HG03460 (cell line): ENCODE data around the gene CDK2AP2.
"Not testable (repeated sequence)": the region's sequence is repeated elsewhere in the genome, so short reads cannot be mapped to it uniquely, and the experiment has no call there.

ENCODE experiments used
- ATAC-seq: cut with Tn5 transposase; IDR thresholded peaks from one replicate; pipeline ENCODE4 v1.9.1; 2021; ENCODE audit not compliant: unreplicated experiment

The CDK2AP2 gene

GRCh38 chr11:67468056-67468455 is 39.9 kb downstream of the CDK2AP2 start:
- ATAC-seq: no peak

DNA sequence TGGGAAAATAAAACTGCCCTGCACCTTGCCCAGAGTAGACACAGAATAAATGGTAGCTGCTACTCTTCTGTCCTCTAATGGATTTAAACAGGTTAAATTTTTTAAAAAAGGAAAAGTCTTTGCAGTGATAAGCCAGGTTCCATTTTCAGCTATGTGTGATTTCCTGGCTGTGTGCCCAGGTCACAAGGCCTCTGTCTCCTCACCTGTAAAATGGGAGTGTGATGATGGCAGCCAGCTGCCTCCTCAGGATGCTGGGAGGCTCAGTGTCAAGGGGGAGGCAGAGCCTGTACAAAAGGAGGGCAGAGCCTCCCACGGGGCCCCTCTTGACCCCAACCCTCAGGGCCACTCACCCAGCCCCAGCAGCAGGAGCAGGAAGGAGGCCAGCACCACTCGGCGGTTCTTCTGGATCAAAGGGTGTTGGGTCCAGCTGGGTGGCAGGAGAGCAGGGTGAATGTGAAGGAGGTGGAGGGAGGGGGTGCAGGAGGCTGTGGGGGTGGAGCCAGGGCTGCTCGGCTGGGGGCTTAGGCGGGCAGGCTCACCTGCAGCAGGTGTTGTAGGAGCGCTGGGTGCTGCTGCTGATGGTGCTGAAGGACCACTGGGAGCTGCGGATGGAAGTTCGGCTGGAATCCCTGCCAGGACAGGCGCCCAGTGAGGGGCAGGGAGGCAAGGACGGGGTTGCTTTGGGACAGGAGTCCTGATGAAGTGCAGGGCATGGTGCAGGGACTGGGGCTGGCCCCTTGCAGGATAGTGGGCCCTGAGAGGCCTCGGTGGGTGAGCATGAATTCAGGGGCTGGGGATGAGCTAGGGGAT is 40.8 kb downstream of the CDK2AP2 start:
- no peak for ATAC-seq

DNA sequence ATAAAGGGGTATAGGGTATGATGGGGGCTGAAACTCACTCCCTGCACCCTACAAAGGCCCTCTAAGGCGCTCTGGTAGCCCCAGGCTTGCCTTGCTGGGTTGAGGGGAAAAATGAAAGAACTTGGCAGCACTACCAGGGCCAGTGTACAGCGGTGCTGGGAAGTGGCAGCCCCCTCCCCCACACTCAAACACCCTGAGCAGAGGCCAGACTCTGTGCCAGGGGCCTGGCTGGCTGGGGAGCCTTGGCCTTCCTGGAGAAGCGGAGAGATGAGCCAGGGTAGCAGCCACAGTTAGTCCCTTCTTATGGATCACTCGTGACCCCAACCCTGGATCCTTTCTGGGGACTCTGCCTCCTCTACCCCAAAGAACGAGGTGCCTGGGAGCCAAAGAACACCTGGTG is 41.6 kb downstream of the CDK2AP2 start:
- no peak for ATAC-seq

DNA sequence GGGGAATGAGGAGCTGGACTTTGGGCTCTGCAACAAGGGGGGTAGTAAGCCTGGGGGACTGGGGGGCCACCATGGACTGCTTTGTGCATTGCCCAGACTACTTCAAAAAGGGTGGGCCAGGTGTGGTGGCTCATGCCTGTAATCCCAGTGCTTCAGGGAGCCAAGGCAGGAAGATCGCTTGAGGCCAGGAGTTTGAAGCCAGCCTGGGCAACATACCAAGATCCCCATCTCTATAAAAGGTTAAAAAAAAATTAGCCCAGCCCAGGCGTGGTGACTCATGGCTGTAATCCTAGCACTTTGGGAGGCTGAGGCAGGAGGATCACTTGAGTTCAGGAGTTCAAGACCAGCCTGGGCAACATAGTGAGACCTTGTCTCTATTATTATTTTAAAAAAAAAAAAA is 42.4 kb downstream of the CDK2AP2 start:
- not testable (repeated sequence) for ATAC-seq

DNA sequence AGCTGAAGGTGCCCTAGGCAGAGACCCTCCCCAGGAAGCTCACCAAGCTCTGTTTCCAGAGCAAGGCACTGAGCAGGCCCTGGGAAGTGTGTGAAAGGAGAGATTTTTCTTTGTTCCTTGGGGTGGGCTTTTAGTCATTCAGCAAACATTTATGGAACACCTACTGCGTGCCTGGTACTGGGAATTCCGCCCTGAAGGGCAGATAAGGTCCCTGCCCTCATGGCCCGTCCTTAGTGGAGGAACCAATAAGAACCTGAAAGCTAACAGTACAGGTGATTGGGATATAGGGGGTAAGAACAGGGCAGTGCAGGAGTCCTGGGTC is 42.8 kb downstream of the CDK2AP2 start:
- no peak for ATAC-seq

- peak; percentile 47 for ATAC-seq
Measured at GRCh38 chr11:67464411-67465188, 43.4 kb downstream of the CDK2AP2 start.

- ATAC-seq: no peak
Measured at GRCh38 chr11:67463680-67464410, 44.1 kb downstream of the CDK2AP2 start.

- ATAC-seq: no peak
Measured at GRCh38 chr11:67463186-67463585, 44.8 kb downstream of the CDK2AP2 start.

DNA sequence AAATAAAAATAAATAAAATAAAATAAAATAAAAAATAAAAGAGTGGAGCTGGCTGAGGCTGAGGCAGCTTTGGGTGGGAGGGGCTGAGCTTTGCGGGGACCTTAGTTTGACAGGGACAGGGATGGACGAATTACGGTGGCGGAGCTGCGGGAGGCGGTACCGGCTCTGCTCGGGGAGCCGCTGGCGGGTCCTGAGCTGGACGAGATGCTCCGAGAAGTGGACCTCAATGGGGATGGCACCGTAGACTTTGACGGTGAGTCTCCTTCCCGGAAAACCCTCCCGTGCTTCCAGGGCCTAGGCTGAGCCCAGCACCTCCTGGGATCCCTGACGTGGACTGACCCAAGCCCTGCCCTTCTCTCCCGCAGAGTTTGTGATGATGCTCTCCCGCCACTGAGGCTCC is 49.7 kb downstream of the CDK2AP2 start:
- no peak for ATAC-seq

- ATAC-seq: no peak
Measured at GRCh38 chr11:67457453-67457852, 50.5 kb downstream of the CDK2AP2 start.
